GM21528 (cell line): ENCODE measurements around the gene RNPEPL1.

ENCODE experiments used
- ATAC-seq: cut with Tn5 transposase; IDR thresholded peaks from one replicate; pipeline ENCODE4 v1.9.1; 2021; ENCODE audit warnings: mild to moderate bottlenecking, moderate library complexity; ENCODE audit not compliant: unreplicated experiment, low FRiP score

Gene RNPEPL1

DNA sequence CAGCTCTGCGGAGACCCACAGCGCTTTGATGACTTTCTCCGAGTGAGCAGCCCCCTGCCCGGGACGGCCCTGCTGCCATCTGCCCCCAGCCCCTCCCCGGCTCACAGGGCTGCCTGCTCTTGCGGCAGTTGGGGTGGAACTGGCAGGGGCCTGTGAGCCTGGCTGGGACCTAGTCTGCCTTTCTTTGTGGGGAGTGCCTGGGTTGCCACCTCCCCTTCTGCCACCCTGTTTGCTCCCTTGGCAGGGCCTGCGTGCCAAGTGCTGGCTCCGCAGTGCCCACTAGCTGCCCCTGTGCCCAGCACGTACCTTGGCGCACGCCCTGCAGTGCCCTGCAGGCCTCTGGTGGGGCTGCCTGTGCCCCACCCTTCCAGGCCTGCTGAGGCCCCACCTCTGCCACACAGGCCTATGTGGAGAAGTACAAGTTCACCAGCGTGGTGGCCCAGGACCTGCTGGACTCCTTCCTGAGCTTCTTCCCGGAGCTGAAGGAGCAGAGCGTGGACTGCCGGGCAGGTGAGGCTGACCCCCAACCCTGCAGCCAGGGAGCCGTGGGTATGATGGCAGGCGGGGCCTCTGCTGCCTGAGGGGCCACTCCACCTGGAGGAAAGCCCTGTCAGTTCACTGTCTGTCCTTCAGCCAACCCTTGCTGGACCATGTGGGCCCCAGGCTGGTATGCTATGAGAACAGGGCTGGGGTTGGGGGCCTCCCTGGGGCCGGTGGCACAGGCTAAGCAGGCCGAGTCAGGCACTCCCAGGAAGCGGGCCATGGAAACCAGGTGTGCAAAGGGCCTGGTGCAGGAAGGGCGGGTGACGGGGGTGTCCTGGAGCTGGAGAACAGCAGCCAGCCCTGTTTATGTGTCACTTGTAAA, 7.0 kb downstream of the RNPEPL1 start:
- ATAC-seq = no peak

- no peak for ATAC-seq
Measured at GRCh38 chr2:240576036-240576435, 7.8 kb downstream of the RNPEPL1 start.

DNA sequence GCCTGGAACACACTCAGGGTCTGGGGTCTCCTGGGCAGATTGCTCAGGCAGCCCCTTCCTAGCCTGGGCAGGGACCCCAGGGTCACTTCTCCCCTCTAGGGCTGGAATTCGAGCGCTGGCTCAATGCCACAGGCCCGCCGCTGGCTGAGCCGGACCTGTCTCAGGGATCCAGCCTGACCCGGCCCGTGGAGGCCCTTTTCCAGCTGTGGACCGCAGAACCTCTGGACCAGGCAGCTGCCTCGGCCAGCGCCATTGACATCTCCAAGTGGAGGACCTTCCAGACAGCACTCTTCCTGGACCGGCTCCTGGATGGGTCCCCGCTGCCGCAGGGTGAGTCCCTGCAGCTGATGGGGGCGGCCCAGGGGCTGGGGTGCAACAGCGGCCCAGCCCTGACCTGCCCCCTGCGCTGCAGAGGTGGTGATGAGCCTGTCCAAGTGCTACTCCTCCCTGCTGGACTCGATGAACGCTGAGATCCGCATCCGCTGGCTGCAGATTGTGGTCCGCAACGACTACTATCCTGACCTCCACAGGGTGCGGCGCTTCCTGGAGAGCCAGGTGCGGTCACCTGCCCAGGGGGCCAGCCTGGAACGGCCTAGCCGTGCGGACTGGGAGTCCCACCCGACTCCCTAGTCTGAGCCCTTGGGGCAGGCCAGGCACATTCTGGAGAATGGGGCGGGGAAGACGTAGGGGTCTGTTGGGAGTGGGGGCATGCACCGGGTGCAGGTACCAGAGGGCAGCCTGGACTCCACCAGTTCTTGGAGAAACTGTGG, 8.3 kb downstream of the RNPEPL1 start:
- no peak for ATAC-seq

- ATAC-seq = no peak
Measured at GRCh38 chr2:240577281-240578109, 9.2 kb downstream of the RNPEPL1 start.

- ATAC-seq = no peak
Measured at GRCh38 chr2:240578110-240578450, 9.8 kb downstream of the RNPEPL1 start.

DNA sequence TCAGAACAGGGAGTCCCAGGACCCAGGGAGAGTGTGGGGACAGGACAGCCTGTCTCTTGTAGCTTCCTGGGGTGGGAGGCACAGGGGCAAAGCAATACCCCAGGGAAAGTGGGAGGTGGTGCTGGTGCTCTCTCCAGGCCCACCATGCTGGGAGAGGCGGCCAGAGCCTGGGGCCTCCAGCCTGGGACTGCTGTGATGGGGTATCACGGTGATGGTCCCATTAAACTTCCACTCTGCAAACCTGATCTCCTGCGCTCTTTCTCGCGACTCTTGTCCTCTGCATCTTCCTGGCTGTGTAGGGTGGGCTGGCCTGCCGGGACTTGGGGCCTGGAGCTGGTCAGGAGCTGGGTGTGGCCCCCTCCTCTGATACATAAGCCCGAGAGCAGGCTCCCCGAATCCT, 10.2 kb downstream of the RNPEPL1 start:
- no peak for ATAC-seq

- peak; percentile 1 for ATAC-seq
Measured at GRCh38 chr2:240579071-240579762, 10.9 kb downstream of the RNPEPL1 start.

DNA sequence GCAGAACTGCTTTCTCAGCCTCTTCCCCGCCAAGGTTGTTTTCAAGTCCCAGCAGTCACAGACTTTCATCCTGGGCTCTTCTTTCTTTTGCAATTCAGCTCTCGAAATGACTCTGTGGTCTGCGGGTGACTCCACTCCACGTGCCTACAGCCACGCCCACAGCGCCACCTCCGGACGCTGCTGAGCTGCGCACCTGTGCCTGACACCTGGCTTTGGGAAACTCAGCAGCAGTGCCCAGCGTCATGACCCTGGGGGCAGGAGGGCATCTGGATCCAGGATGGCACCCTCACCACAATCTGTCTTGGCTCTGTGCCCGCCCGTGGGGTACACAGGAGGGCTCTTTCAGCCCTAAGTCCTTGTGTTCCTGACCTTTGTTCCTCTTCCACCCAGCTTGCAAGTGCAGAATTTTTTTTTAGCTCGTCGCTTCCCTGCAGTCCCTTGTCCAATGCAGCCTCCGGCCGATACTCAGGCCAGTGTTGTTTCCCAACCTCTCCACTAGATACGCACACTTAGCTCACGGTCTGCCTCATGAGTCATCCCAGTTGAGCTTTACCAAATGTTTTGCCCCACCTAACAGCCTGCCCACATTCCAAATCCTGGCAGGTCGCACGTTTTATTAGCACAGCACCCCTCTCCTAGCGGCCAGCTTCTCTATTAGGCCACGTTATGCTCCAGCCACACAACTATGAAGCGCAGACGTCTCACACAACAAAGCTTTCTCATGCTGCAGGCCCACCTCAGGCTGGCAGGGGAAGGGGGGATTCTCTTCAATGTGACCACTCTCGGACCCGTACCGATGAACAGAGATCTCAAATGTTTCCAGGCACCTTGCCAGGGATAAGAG, 11.7 kb downstream of the RNPEPL1 start:
- ATAC-seq = peak; percentile 33

GRCh38 chr2:240581811-240582210, 13.5 kb downstream of the RNPEPL1 start:
- no peak for ATAC-seq

DNA sequence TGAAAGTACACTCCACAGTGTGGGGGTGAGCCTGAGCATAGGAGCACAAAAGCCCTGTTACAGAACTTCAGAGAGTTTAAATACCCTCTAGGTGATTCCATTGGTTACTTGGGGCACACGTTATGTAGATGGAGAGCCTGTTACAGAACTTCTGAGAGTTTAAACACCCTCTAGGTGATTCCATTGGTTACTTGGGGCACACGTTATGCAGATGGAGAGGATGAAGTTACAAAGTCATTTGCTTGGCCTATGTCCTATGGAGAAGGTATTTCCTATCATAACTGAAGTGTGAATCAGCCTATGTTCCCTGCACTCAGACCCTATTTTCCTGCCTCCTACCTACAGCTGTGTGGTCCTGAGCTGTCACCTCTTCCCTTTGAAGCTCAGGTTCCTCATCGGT, 14.5 kb downstream of the RNPEPL1 start:
- no peak for ATAC-seq

DNA sequence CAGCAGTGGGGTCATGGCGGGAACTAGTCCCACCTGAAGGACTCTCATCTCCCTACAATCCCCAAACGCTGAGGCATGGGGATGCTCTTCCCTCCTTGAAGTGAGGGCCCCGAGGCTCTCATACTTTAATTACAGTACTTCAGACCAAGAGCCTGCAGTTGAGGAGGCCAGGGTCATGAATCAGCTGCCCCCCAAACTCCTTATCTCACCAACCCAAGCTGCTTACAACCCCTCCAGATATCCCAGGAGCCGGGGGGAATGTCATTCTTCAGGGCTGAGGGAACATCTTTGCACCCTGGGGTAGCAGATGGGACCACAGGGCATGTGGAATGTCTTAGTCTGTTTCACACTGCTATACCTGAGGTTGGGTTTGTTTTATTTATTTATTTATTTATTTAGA, 15.5 kb downstream of the RNPEPL1 start:
- no peak for ATAC-seq

DNA sequence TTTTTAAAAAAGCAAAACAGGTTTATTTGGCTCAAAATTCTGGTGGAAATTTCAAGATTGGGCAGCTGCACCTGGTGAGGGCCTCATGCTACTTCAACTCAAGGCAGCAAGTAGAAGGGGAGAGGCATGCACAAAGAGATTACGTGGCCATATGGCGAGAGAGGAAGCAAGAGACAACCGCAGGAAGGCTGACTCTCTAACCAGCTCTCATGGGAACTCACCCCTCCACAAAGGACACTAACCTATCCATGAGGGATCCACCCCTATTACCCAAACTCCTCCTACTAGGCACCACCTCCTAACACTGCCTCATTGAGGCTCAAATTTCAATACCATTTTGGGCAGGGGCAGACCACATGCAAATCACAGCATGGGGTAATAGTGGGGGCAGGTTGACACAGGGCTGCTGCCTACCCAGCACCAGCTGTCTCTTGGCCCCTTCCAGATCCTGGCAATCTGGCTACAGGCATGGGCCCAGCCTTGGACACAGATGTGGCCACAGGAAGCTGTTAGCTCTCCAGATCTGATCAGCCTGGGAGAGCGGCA, 16.3 kb downstream of the RNPEPL1 start:
- ATAC-seq = peak; percentile 57

- ATAC-seq = peak; percentile 34
Measured at GRCh38 chr2:240585101-240585500, 16.8 kb downstream of the RNPEPL1 start.

DNA sequence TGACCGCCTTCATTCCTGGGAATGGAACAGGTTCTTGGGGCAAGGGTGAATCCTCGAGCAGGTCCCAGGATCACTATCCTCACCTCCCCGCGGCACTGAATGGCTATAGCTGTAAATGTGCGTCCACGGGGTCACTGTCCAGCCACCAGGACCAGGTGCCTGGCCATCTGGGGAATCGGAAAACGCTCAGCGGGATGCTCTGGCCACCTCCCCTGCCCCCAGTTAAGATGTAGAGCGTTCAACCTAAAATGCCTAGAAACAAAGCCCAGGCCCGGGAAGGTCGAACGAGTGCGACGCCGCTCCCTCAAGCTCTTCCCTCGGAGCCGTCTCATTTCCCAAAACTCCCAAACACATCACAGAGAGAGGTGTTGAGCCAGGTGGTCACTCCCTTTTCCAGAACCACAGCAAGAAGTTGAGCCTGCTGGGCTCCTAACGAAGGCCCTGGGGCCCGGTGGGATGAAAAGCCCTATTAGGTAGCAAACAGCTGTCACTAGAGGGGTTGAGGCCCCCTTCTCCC, 17.5 kb downstream of the RNPEPL1 start:
- no peak for ATAC-seq

- peak; percentile 61 for ATAC-seq
Measured at GRCh38 chr2:240586198-240586918, 18.1 kb downstream of the RNPEPL1 start, which contains the start of gene CAPN10. CAPN10 (plus strand) TSS chr2:240586734; CDS start chr2:240586912, 178 bp downstream.

GRCh38 chr2:240586919-240587800, 18.9 kb downstream of the RNPEPL1 start:
- ATAC-seq = peak; percentile 10

- no peak for ATAC-seq
Measured at GRCh38 chr2:240588006-240588655, 19.8 kb downstream of the RNPEPL1 start.
